K562 (cell line): ENCODE data around the gene CNTN5. TPM values are rescaled to one million over a fixed set of nuclear protein-coding genes. Genes with fewer than 3 reads are reported as not detected.

Source experiments
- ATAC-seq: fragments of 200-7000 bp; cut with Tn5 transposase; 3 replicates; pipeline ENCODE4 v1.9.1; 2020; ENCODE audit warnings: moderate library complexity
- BruUV-seq: library from RNA; stranded (reverse); fragments of 400-500 nt; replicated peaks from 2 replicates; lab custom pipeline; 2021; lab: Mats Ljungman, UMichigan
- CTCF ChIA-PET: fragments of 300-600 bp; formaldehyde crosslinking; extraction: SDS; loops from one replicate; lab custom pipeline; 2021; ENCODE audit warnings: low intra/inter-chr PET ratio; lab: Yijun Ruan, JAX
- POLR2A ChIA-PET: fragments of 300-600, 350-650 bp; sonication (Branson Sonifier 250); formaldehyde crosslinking; extraction: SDS; loops from one replicate; lab custom pipeline; 2021; ENCODE audit warnings: antibody characterized with exemption, inconsistent platforms; lab: Yijun Ruan, JAX
- DNase-seq, 4 experiments: peaks; one replicate each; pipeline versions ENCODE4 v3.0.0 to v3.0.0-alpha.2; 2011 to 2018; ENCODE audit warnings: low spot score in 3 of 4, mixed read lengths in 3 of 4; ENCODE audit errors: extremely low read depth in 1 of 4
- FAIRE-seq: peaks from 2 replicates; lab custom pipeline; 2011; peaks lifted over from hg19 to GRCh38; lab: Jason Lieb, UNC
- H2AFZ ChIP-seq: 2 replicates; pipeline ENCODE4 v1.6.0; 2011; ENCODE audit warnings: low read depth, low read length, control low read depth, inconsistent platforms
- H3K27ac ChIP-seq: fragments of 200-600 bp; 3 replicates; pipeline ENCODE4 v1.8.0; 2011; ENCODE audit warnings: low read depth, mild to moderate bottlenecking, control low read depth, inconsistent platforms, low read length, moderate library complexity, mixed read lengths; ENCODE audit errors: extremely low read depth
- H3K27me3 ChIP-seq, 2 experiments: fragments of 300-600 bp in 1 of 2; 2 replicates in 1 of 2; 3 replicates in 1 of 2; pipeline versions ENCODE4 v1.6.0 to v1.8.0; 2011; ENCODE audit warnings: inconsistent platforms in 2 of 2, low read length in 2 of 2, mild to moderate bottlenecking in 1 of 2, mixed read lengths in 1 of 2, moderate library complexity in 1 of 2; ENCODE audit not compliant: control insufficient read depth in 2 of 2, insufficient read depth in 2 of 2
- H3K36me3 ChIP-seq: fragments of 300-600 bp; 3 replicates; pipeline ENCODE4 v1.8.0; 2011; ENCODE audit warnings: mild to moderate bottlenecking, low read length, inconsistent platforms; ENCODE audit not compliant: control insufficient read depth, insufficient read depth
- H3K4me1 ChIP-seq, 2 experiments: fragments of 200-600 bp in 1 of 2; replicated peaks in 1 of 2; 2 replicates in 1 of 2; 3 replicates in 1 of 2; pipeline versions ENCODE4 v1.5.1 to v1.8.0; 2011; ENCODE audit warnings: inconsistent platforms in 2 of 2, low read length in 2 of 2, mild to moderate bottlenecking in 1 of 2, mixed read lengths in 1 of 2, moderate library complexity in 1 of 2; ENCODE audit not compliant: control insufficient read depth in 2 of 2, insufficient read depth in 2 of 2
- H3K4me2 ChIP-seq: 2 replicates; pipeline ENCODE4 v1.6.1; 2011; ENCODE audit warnings: low read length, control low read depth, inconsistent platforms, mixed read lengths; ENCODE audit not compliant: insufficient read depth
- H3K4me3 ChIP-seq: fragments of 200-600 bp; sonication (generic), shearing (Covaris generic); 2 replicates; pipeline ENCODE4 v1.5.1; 2016; ENCODE audit warnings: control low read depth, inconsistent platforms
- H3K79me2 ChIP-seq: fragments of 200-600 bp; 3 replicates; pipeline ENCODE4 v1.8.0; 2011; ENCODE audit warnings: low read length, inconsistent platforms; ENCODE audit not compliant: control insufficient read depth, insufficient read depth
- H3K9ac ChIP-seq, 2 experiments: 2 replicates each; pipeline versions ENCODE4 v1.6.0 to v1.6.1; 2011; ENCODE audit warnings: low read depth in 2 of 2, low read length in 2 of 2, control low read depth in 1 of 2, inconsistent platforms in 1 of 2, mild to moderate bottlenecking in 1 of 2, mixed read lengths in 1 of 2; ENCODE audit not compliant: insufficient read depth in 1 of 2
- H3K9me1 ChIP-seq: one replicate; pipeline ENCODE4 v1.6.0; 2011; ENCODE audit warnings: inconsistent platforms, mild to moderate bottlenecking, low read length, moderate library complexity; ENCODE audit not compliant: control insufficient read depth, insufficient read depth
- H3K9me3 ChIP-seq: replicated peaks from 2 replicates; pipeline ENCODE4 v1.5.1; 2011; ENCODE audit warnings: low read depth, low read length, inconsistent platforms; ENCODE audit not compliant: control insufficient read depth, insufficient read depth
- H4K20me1 ChIP-seq: replicated peaks from 2 replicates; pipeline ENCODE4 v1.6.1; 2011; ENCODE audit warnings: low read length, inconsistent platforms, mixed read lengths; ENCODE audit not compliant: control insufficient read depth, insufficient read depth
- CHD7 ChIP-seq: fragments of 200-600 bp; sonication (generic); IDR thresholded peaks from one replicate; pipeline ENCODE4 v1.6.1; 2012; ENCODE audit warnings: mild to moderate bottlenecking, low read depth, low read length, inconsistent platforms
- ZBTB11 ChIP-seq, 3 experiments: fragments of 200-800 bp in 1 of 3; fragments of 250-450 bp in 1 of 3; fragments of 450-650 bp in 1 of 3; sonication (Bioruptor Pico) in 1 of 3; sonication (Bioruptor generic) in 1 of 3; formaldehyde crosslinking in 1 of 3; IDR thresholded peaks; 2 replicates each; pipeline versions ENCODE4 v1.6.1 to v1.8.0; 2016 to 2022; ENCODE audit warnings: mild to moderate bottlenecking in 2 of 3, missing genetic modification characterization in 2 of 3, missing compliant biosample characterization in 1 of 3, moderate library complexity in 1 of 3
- WGBS: fragments of 100-300 bp; shearing (Covaris generic); methylation state at CpG from one replicate; pipeline ENCODE4 v1.1.6; 2016; ENCODE audit warnings: low coverage, mixed read lengths; ENCODE audit not compliant: insufficient coverage; ENCODE audit errors: missing lambda C conversion rate; 5-methylcytosine and 5-hydroxymethylcytosine counted together
- in situ Hi-C: fragments of 300-500 bp; cut with MboI; formaldehyde crosslinking; loops from 4 replicates; pipeline ENCODE4 v1.15.0; 2018; ENCODE audit warnings: inconsistent platforms, mixed read lengths
- intact Hi-C: fragments of 100-400 bp; cut with micrococcal nuclease; formaldehyde crosslinking; loops from 2 replicates; pipeline ENCODE4 v1.14.2; 2022
- polyA plus RNA-seq, 8 experiments: library from polyadenylated mRNA; depleted of rRNA in 4 of 8; stranded (reverse) in 5 of 8; unstranded in 3 of 8; fragments of >200 nt; fragmentation: Nextera tagmentation in 2 of 8; fragmentation: Illumina TruSeq in 1 of 8; extraction: Ambion mirVana in 2 of 8; extraction: Trizol in 1 of 8; gene quantifications; 2 replicates each; pipeline versions ENCODE4 v1.2.1 to v1.2.3, GENCODE V29; 2011 to 2014; ENCODE audit warnings: inconsistent platforms in 1 of 8, missing spikeins in 1 of 8
- total RNA-seq, 7 experiments: library from RNA; depleted of rRNA in 6 of 7; stranded (reverse); fragments of >200 nt in 6 of 7; fragmentation: Illumina TruSeq in 2 of 7; extraction: Trizol in 2 of 7; gene quantifications; 2 replicates each; pipeline versions ENCODE4 v1.2.1 to v1.2.3, GENCODE V29; 2011 to 2021; ENCODE audit warnings: low replicate concordance in 1 of 7

The CNTN5 gene
- total and polyA plus RNA-seq, 9 of the 15 experiments (the other 6 are each of a cell fraction or from before 2014, with no cell fraction given) = 0.03 TPM; not detected in 8

GRCh38 chr11:99208813-99209212, 188.1 kb downstream of the CNTN5 start:
- TF ChIP-seq CHD7 = no peak
- TF ChIP-seq ZBTB11 (CRISPR knock-in tag; IDR thresholded peaks at IDR 0.05) = no peak
- no peaks in the 10 kb centered on the region for H4K20me1 ChIP-seq
- 5% methylated on average over 1 of the region's 1 CpG for WGBS
- FAIRE-seq (no peak), DNase-seq (no peak), ATAC-seq (no peak)
- BruUV-seq = no TSS peak
- H3K27me3 ChIP-seq = no peaks in the 10 kb centered on the region
- H3K79me2 ChIP-seq = no peaks in the 10 kb centered on the region
- no peak overlapping the region for H3K9ac ChIP-seq
- no peak overlapping the region for H2AFZ ChIP-seq
- intact Hi-C loops (no loop called here), in situ Hi-C loops (no loop called here)
- ChIA-PET CTCF (no interaction called here), POLR2A (no interaction called here)
- H3K4me3 ChIP-seq = no peak overlapping the region
- H3K36me3 ChIP-seq = no peaks in the 10 kb centered on the region
- no peaks in the 10 kb centered on the region for H3K4me1 ChIP-seq
- H3K9me1 ChIP-seq = no peaks in the 10 kb centered on the region
- H3K4me2 ChIP-seq = no peak overlapping the region
- no peaks in the 10 kb centered on the region for H3K9me3 ChIP-seq
- no peak overlapping the region for H3K27ac ChIP-seq
